Erythroblast (primary cell): ENCODE measurements around the gene ABCA3.

Experiments used
- GATA1 ChIP-seq: IDR thresholded peaks from 2 replicates; pipeline ENCODE4 v1.6.1; 2011; ENCODE audit warnings: low read depth, mild to moderate bottlenecking, control low read depth, low read length, moderate library complexity
- POLR2A ChIP-seq: IDR thresholded peaks from 2 replicates; pipeline ENCODE4 v1.6.1; 2011; ENCODE audit warnings: mild to moderate bottlenecking, low read length

- TF ChIP-seq POLR2A (no peak), GATA1 (no peak)
Observed at GRCh38 chr16:2233872-2234812, 106.4 kb downstream of the ABCA3 start.
